DND-41 (cell line): Measurements from ENCODE around the gene B3GALNT1.

ENCODE experiments used
- ATAC-seq: fragments of 200-7000 bp; cut with Tn5 transposase; 3 replicates; pipeline ENCODE4 v1.9.1; 2021; ENCODE audit warnings: low read depth; ENCODE audit not compliant: insufficient read depth
- DNase-seq: peaks from one replicate; pipeline ENCODE4 v3.0.0-alpha.2; 2020
- H2AFZ ChIP-seq: 2 replicates; pipeline ENCODE4 v1.6.0; 2012; ENCODE audit warnings: low read depth, low read length
- H3K27ac ChIP-seq: 2 replicates; pipeline ENCODE4 v1.5.1; 2012; ENCODE audit warnings: low read length, inconsistent platforms
- H3K27me3 ChIP-seq: fragments of 200-600 bp; sonication (generic); 2 replicates; pipeline ENCODE4 v1.6.0; 2012; ENCODE audit warnings: low read length, mild to moderate bottlenecking, inconsistent platforms; ENCODE audit not compliant: insufficient read depth, poor library complexity
- H3K36me3 ChIP-seq: 2 replicates; pipeline ENCODE4 v1.5.1; 2012; ENCODE audit warnings: low read length, inconsistent platforms; ENCODE audit not compliant: insufficient read depth
- H3K4me1 ChIP-seq: 2 replicates; pipeline ENCODE4 v1.5.1; 2012; ENCODE audit warnings: mild to moderate bottlenecking, low read length; ENCODE audit not compliant: insufficient read depth
- H3K4me2 ChIP-seq: 2 replicates; pipeline ENCODE4 v1.6.0; 2012; ENCODE audit warnings: mild to moderate bottlenecking, moderate library complexity, low read length, inconsistent platforms; ENCODE audit not compliant: insufficient read depth
- H3K4me3 ChIP-seq, 2 experiments: fragments of 200-600 bp in 1 of 2; shearing (Covaris generic) in 1 of 2; 2 replicates each; pipeline ENCODE4 v1.5.1; 2012 to 2016; ENCODE audit warnings: inconsistent platforms in 2 of 2, low read length in 2 of 2, mild to moderate bottlenecking in 2 of 2, low read depth in 1 of 2, moderate library complexity in 1 of 2
- H3K79me2 ChIP-seq: 2 replicates; pipeline ENCODE4 v1.6.0; 2012; ENCODE audit warnings: low read length, inconsistent platforms; ENCODE audit not compliant: insufficient read depth
- H3K9ac ChIP-seq: 2 replicates; pipeline ENCODE4 v1.6.0; 2012; ENCODE audit warnings: low read depth, mild to moderate bottlenecking, inconsistent platforms, low read length, moderate library complexity
- H3K9me3 ChIP-seq: 2 replicates; pipeline ENCODE4 v1.5.1; 2012; ENCODE audit warnings: low read length, moderate library complexity, mild to moderate bottlenecking, inconsistent platforms; ENCODE audit not compliant: insufficient read depth, severe bottlenecking
- H4K20me1 ChIP-seq: 2 replicates; pipeline ENCODE4 v1.6.0; 2012; ENCODE audit warnings: low read length; ENCODE audit not compliant: insufficient read depth
- CTCF ChIP-seq: IDR thresholded peaks from 2 replicates; pipeline ENCODE4 v1.5.1; 2012; ENCODE audit warnings: borderline replicate concordance, low read length, moderate library complexity, mild to moderate bottlenecking; ENCODE audit not compliant: poor library complexity, severe bottlenecking; ENCODE audit errors: extremely low read depth
- EZH2 ChIP-seq: IDR thresholded peaks from 3 replicates; pipeline ENCODE4 v1.6.1; 2012; ENCODE audit warnings: borderline replicate concordance, low read depth, mild to moderate bottlenecking, moderate library complexity, low read length, inconsistent platforms; ENCODE audit not compliant: severe bottlenecking

Gene B3GALNT1

GRCh38 chr3:161149529-161149928, 44.4 kb upstream of the B3GALNT1 start:
- no peak for ATAC-seq
- no peak overlapping the region for H2AFZ ChIP-seq
- no peak for TF ChIP-seq CTCF
- no peak for TF ChIP-seq EZH2
- H3K9me3 ChIP-seq: no peaks in the 10 kb centered on the region
- no peaks in the 10 kb centered on the region for H4K20me1 ChIP-seq
- H3K27me3 ChIP-seq: no peaks in the 10 kb centered on the region
- H3K27ac ChIP-seq: no peak overlapping the region
- DNase-seq: no peak
- no peak overlapping the region for H3K9ac ChIP-seq
- H3K4me1 ChIP-seq: no peaks in the 10 kb centered on the region
- no peak overlapping the region for H3K4me2 ChIP-seq
- H3K36me3 ChIP-seq: no peaks in the 10 kb centered on the region
- no peaks in the 10 kb centered on the region for H3K79me2 ChIP-seq
- H3K4me3 ChIP-seq: no peak overlapping the region

DNA sequence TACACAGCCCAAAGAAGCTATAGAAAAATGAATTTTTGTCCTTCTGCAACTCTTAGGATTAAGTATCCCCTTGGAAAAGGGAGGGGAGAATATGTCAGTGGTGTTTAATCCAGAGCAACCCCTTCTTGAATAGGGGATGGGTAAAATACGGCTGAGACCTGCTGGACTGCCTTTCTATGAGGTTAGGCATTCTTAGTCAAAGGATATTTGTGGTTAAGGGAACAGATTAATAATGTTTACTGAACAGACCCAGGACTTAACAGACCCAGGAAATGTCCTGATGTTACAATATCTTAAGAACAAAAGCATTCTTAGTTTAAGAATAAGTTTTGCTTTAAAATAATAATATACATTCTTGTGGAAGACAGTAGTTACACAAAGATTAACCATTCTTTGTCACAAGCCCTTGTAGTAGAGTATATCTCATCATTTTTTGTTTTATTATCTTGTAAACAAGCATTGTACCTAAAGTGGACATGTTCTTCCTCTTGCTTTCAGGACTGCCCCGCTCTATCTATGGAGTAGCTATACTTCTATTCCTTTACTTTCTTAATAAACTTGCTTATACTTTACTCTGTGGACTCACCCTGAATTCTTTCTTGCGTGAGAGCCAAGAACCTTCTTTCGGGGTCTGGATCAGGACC, 43.8 kb upstream of the B3GALNT1 start:
- TF ChIP-seq EZH2 (no peak), CTCF (no peak)
- H3K9me3 ChIP-seq: no peaks in the 10 kb centered on the region
- no peak for ATAC-seq
- H3K9ac ChIP-seq: no peak overlapping the region
- DNase-seq: no peak
- no peaks in the 10 kb centered on the region for H4K20me1 ChIP-seq
- no peaks in the 10 kb centered on the region for H3K79me2 ChIP-seq
- H3K27me3 ChIP-seq: no peaks in the 10 kb centered on the region
- no peaks in the 10 kb centered on the region for H3K36me3 ChIP-seq
- H3K4me2 ChIP-seq: no peak overlapping the region
- H2AFZ ChIP-seq: no peak overlapping the region
- no peak overlapping the region for H3K4me3 ChIP-seq
- no peaks in the 10 kb centered on the region for H3K4me1 ChIP-seq
- H3K27ac ChIP-seq: no peak overlapping the region

DNA sequence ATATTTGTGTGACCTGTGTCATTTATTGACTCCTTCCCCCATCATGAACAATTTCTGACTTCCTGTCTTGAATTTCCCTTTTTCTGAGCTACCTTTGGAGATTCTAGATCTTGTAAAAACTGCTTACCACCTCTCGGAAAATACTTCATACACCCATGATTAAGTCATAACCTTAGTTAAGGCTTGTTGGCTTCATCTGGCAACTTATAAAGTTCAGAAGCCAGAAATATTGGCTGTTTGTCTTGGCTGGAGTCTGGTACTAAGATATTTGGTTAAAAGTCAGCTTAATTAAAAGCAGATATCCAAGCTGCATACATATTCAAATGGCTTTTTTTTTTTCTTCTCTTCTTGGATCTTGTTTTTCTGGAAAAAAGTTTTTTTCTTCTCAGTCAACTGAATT, 37.3 kb upstream of the B3GALNT1 start:
- Histone ChIP-seq H3K4me3 (no peak overlapping the region), H2AFZ (peak overlapping the region; percentile 26; the same call in 1 of the 2 replicates), H3K9ac (no peak overlapping the region), H3K9me3 (no peaks in the 10 kb centered on the region), H3K27ac (no peak overlapping the region), H3K79me2 (no peaks in the 10 kb centered on the region), H3K4me2 (no peak overlapping the region), H4K20me1 (no peaks in the 10 kb centered on the region), H3K4me1 (no peaks in the 10 kb centered on the region), H3K36me3 (no peaks in the 10 kb centered on the region), H3K27me3 (no peaks in the 10 kb centered on the region)
- TF ChIP-seq EZH2 (no peak), CTCF (no peak)
- ATAC-seq: no peak
- DNase-seq: no peak
